DND-41 (cell line): ENCODE data around the gene HIVEP1.

Experiments used
- ATAC-seq: fragments of 200-7000 bp; cut with Tn5 transposase; 3 replicates; pipeline ENCODE4 v1.9.1; 2021; ENCODE audit warnings: low read depth; ENCODE audit not compliant: insufficient read depth
- DNase-seq: peaks from one replicate; pipeline ENCODE4 v3.0.0-alpha.2; 2020
- H2AFZ ChIP-seq: 2 replicates; pipeline ENCODE4 v1.6.0; 2012; ENCODE audit warnings: low read depth, low read length
- H3K27ac ChIP-seq: 2 replicates; pipeline ENCODE4 v1.5.1; 2012; ENCODE audit warnings: low read length, inconsistent platforms
- H3K27me3 ChIP-seq: fragments of 200-600 bp; sonication (generic); 2 replicates; pipeline ENCODE4 v1.6.0; 2012; ENCODE audit warnings: low read length, mild to moderate bottlenecking, inconsistent platforms; ENCODE audit not compliant: insufficient read depth, poor library complexity
- H3K36me3 ChIP-seq: 2 replicates; pipeline ENCODE4 v1.5.1; 2012; ENCODE audit warnings: low read length, inconsistent platforms; ENCODE audit not compliant: insufficient read depth
- H3K4me1 ChIP-seq: 2 replicates; pipeline ENCODE4 v1.5.1; 2012; ENCODE audit warnings: mild to moderate bottlenecking, low read length; ENCODE audit not compliant: insufficient read depth
- H3K4me2 ChIP-seq: 2 replicates; pipeline ENCODE4 v1.6.0; 2012; ENCODE audit warnings: mild to moderate bottlenecking, moderate library complexity, low read length, inconsistent platforms; ENCODE audit not compliant: insufficient read depth
- H3K4me3 ChIP-seq, 2 experiments: fragments of 200-600 bp in 1 of 2; shearing (Covaris generic) in 1 of 2; 2 replicates each; pipeline ENCODE4 v1.5.1; 2012 to 2016; ENCODE audit warnings: inconsistent platforms in 2 of 2, low read length in 2 of 2, mild to moderate bottlenecking in 2 of 2, low read depth in 1 of 2, moderate library complexity in 1 of 2
- H3K79me2 ChIP-seq: 2 replicates; pipeline ENCODE4 v1.6.0; 2012; ENCODE audit warnings: low read length, inconsistent platforms; ENCODE audit not compliant: insufficient read depth
- H3K9ac ChIP-seq: 2 replicates; pipeline ENCODE4 v1.6.0; 2012; ENCODE audit warnings: low read depth, mild to moderate bottlenecking, inconsistent platforms, low read length, moderate library complexity
- H3K9me3 ChIP-seq: 2 replicates; pipeline ENCODE4 v1.5.1; 2012; ENCODE audit warnings: low read length, moderate library complexity, mild to moderate bottlenecking, inconsistent platforms; ENCODE audit not compliant: insufficient read depth, severe bottlenecking
- H4K20me1 ChIP-seq: 2 replicates; pipeline ENCODE4 v1.6.0; 2012; ENCODE audit warnings: low read length; ENCODE audit not compliant: insufficient read depth
- CTCF ChIP-seq: IDR thresholded peaks from 2 replicates; pipeline ENCODE4 v1.5.1; 2012; ENCODE audit warnings: borderline replicate concordance, low read length, moderate library complexity, mild to moderate bottlenecking; ENCODE audit not compliant: poor library complexity, severe bottlenecking; ENCODE audit errors: extremely low read depth
- EZH2 ChIP-seq: IDR thresholded peaks from 3 replicates; pipeline ENCODE4 v1.6.1; 2012; ENCODE audit warnings: borderline replicate concordance, low read depth, mild to moderate bottlenecking, moderate library complexity, low read length, inconsistent platforms; ENCODE audit not compliant: severe bottlenecking

HIVEP1 gene

GRCh38 chr6:12078014-12078413, 65.9 kb downstream of the HIVEP1 start:
- Histone ChIP-seq H3K4me3 (no peak overlapping the region), H3K4me2 (no peak overlapping the region), H3K9ac (no peak overlapping the region), H3K36me3 (no peaks in the 10 kb centered on the region), H3K27me3 (peaks cover 2% of the 10 kb centered on the region), H4K20me1 (0 out of 2 replicates have a peak, but pooled peaks cover 5% of the 10 kb centered on the region), H3K79me2 (no peaks in the 10 kb centered on the region), H3K9me3 (no peaks in the 10 kb centered on the region), H2AFZ (no peak overlapping the region), H3K27ac (no peak overlapping the region), H3K4me1 (no peaks in the 10 kb centered on the region)
- ATAC-seq = no peak
- TF ChIP-seq EZH2 = no peak
- TF ChIP-seq CTCF = no peak
- DNase-seq = no peak

- Histone ChIP-seq H3K9me3 (no peaks in the 10 kb centered on the region), H3K4me2 (no peak overlapping the region), H3K9ac (no peak overlapping the region), H3K27me3 (peaks cover 2% of the 10 kb centered on the region), H3K27ac (no peak overlapping the region), H2AFZ (no peak overlapping the region), H3K4me1 (no peaks in the 10 kb centered on the region), H3K79me2 (no peaks in the 10 kb centered on the region), H3K4me3 (no peak overlapping the region), H3K36me3 (no peaks in the 10 kb centered on the region), H4K20me1 (peaks cover 5% of the 10 kb centered on the region; the same call in 1 of the 2 replicates)
- TF ChIP-seq CTCF = no peak
- TF ChIP-seq EZH2 = no peak
- no peak for DNase-seq
- ATAC-seq = no peak
Observed at GRCh38 chr6:12081771-12082170, 69.7 kb downstream of the HIVEP1 start.

DNA sequence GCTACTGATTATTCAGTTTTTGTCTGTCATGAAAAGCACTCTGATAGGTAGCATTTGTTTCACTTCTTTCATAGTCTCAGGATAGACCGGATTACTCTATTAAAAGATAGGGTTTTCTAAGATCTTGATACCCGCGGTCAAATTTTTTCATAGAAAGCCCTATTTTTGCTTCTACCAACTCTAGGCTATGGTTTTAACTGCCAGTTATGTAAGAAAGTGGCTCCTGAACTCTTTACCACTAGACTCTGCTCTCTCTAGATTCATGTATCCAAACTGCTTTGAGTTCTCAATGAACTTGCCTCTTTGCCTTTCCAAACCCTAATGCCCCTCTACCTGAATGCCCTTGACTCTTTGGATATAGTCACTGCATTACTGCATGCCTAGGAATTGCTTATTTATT, 70.3 kb downstream of the HIVEP1 start:
- no peak for ATAC-seq
- Histone ChIP-seq H3K4me1 (no peaks in the 10 kb centered on the region), H3K9me3 (no peaks in the 10 kb centered on the region), H3K4me3 (no peak overlapping the region), H3K4me2 (no peak overlapping the region), H3K36me3 (no peaks in the 10 kb centered on the region), H3K9ac (no peak overlapping the region), H4K20me1 (peaks cover 3% of the 10 kb centered on the region; the same call in 1 of the 2 replicates), H3K79me2 (no peaks in the 10 kb centered on the region), H2AFZ (no peak overlapping the region), H3K27ac (no peak overlapping the region), H3K27me3 (peaks cover 2% of the 10 kb centered on the region)
- no peak for TF ChIP-seq EZH2
- TF ChIP-seq CTCF = no peak
- no peak for DNase-seq

GRCh38 chr6:12083302-12083701, 71.2 kb downstream of the HIVEP1 start:
- Histone ChIP-seq H3K4me2 (no peak overlapping the region), H3K27ac (no peak overlapping the region), H3K9ac (no peak overlapping the region), H3K4me3 (no peak overlapping the region), H4K20me1 (peaks cover 2% of the 10 kb centered on the region; the same call in 1 of the 2 replicates), H3K27me3 (peaks cover 2% of the 10 kb centered on the region), H3K79me2 (no peaks in the 10 kb centered on the region), H3K36me3 (no peaks in the 10 kb centered on the region), H3K4me1 (no peaks in the 10 kb centered on the region), H3K9me3 (no peaks in the 10 kb centered on the region), H2AFZ (no peak overlapping the region)
- TF ChIP-seq EZH2 = no peak
- TF ChIP-seq CTCF = no peak
- no peak for ATAC-seq
- DNase-seq = no peak
